DMS53 (cell line): ENCODE measurements around the gene UPK1B.

ENCODE experiments used
- DNase-seq: peaks from one replicate; lab custom pipeline; 2025; lab: John Stamatoyannopoulos, UW

Gene UPK1B

DNA sequence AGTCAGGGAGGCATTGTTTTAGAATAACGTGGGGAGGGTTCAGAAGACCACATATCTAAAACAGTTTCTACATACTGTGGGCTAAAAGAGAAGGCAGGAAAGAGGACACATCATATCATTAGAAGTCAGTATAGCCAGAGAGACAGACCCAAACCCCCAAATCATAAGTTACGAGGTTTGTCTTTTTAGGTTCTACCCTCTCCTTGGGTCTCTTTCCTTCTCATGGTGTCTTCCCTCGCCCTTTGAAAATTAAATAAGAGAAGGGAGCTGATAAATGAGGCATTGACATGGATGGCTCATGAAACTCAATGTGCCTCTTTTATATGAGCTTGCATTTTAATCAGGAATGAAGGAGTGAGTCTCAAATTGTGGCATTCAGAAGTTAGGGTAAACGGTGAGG is 3.4 kb downstream of the UPK1B start:
- DNase-seq = no peak

DNA sequence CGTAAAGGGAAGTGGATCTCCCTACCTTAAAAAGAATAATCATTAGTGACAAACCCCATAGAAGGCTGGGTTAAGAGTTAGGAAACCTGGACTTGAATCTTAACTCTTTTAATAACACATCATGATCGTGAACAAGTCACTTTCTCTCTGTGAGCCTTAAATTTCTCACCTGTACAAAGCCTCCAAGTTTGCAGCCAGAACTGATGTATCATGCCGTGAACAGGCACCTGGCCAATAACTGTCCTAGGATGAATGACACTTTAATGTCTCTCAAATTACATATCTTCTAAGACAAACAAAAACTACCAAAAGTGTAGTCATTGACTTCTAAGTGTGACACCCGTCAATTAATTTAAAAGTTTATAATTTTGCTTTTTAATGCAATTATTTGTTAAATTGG is 3.9 kb downstream of the UPK1B start:
- no peak for DNase-seq

DNA sequence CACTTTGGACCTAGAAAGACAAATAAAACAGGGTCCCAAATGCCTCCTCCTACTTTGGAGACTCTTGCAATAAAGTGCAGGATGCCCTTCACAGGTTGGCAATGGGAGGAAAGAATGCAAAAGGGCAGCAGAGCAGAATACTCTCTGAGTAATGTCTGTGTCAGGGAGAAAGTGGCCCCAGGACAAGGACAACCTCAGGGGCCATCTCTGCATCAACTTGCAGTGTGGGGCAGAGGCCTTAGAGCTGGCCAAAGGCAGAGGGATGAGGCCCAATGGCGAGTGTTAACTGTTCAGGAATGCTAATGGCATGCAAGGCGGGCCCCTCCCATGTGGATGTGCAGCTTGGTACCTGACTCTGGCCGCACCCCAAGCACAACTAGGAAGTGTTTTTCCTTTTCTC is 8.4 kb downstream of the UPK1B start:
- no peak for DNase-seq

DNA sequence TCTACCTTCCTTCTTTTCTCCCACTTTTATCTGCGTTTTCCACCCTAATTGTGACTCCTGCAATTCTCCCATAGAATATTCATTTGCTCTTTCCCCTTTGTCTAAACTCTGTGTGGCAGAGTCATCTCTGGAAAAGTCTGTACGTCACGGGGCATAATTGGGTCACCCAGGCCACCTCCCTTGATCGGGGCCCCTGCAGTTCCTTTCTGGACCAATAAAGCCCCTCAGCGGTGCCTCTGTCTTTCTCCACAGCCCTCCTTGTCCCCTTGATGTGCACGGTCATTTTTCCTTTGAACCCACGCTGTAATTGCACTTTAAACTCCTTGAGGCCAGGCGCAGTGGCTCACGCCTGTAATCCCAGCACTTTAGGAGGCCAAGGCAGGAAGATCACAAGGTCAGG is 10.7 kb downstream of the UPK1B start:
- DNase-seq = no peak

- DNase-seq = no peak
These were observed 11.6 kb downstream of the UPK1B start for GRCh38 chr3:119184796-119185570.

- DNase-seq = no peak
These were observed 13.9 kb downstream of the UPK1B start for GRCh38 chr3:119187266-119187665.

DNA sequence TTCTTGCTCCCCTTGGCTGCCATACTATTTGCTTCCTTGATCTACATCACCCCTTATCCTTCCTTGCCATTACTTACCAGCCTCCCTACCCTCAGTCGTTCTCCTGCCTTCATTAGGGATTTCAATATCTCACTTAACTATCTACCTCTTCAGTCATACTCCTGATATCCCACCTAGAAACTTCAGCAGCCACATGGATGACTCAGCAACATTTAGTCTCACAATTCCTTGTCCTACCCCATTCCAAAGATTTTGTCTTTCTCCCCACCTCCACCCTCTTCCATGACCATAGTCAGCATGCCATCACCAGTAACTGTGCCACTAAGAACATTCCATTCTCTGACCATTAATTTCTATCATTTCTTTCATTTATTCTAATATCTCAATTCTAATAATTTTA is 18.4 kb downstream of the UPK1B start:
- DNase-seq = no peak

GRCh38 chr3:119194237-119195150 is 21.1 kb downstream of the UPK1B start:
- no peak for DNase-seq

GRCh38 chr3:119195151-119195476 is 21.7 kb downstream of the UPK1B start:
- no peak for DNase-seq

DNA sequence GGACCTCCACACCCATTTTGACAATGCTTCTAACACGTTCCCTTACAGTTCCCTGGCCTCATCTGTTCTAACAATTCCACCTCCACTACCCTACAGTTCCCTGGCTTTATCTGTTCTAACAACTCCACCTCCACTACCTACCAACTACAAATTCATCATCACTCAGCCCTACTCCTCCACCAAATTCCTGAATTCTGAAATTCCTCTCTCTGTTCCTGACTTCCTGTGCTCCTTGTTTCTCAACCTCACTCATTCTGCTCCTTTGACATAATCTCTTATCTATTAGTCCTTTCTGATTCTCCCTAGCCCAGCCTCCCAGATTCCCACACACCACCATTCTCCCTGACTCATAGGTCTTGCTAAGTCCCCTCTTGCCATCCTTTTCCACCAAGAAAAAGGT is 22.5 kb downstream of the UPK1B start:
- no peak for DNase-seq

DNA sequence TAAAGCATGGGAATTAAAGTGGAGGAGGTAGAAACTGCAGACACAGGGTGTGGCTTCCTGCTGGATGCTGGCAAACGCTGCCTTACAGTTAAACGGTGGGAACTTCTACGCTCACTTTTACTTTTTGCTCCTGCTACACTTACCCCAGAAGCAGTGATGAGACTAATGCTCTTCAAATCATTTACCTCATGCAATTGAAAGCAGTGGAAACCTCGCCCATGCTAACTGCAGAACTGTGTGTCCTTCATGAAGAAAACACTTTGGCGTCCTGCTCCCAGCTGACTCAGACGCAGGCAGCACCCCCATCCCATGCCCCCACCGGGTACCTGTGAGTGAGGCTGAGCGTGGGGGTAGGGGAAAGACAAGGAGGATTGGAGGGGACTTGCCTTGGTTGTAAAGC is 31.8 kb downstream of the UPK1B start:
- DNase-seq = no peak

DNA sequence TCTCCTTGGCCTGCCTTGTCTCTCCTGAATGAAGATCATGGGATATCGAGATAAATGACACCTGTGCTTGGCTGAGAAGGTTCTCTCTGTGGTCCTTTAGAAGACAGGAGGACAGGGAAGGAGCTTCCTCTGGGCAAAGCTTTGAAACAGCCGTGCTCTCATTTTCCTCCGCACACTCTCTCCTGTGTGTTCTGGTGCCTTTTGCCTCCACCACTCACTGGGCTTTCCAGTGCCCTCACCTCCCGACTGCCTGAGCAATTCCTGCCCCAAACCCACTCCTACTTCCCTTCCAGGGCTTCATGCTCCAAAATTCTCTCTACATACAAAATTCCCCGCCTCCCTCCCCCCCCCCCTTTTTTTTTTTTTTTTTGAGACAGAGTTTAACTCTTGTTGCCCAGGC is 32.3 kb downstream of the UPK1B start:
- DNase-seq = no peak

DNA sequence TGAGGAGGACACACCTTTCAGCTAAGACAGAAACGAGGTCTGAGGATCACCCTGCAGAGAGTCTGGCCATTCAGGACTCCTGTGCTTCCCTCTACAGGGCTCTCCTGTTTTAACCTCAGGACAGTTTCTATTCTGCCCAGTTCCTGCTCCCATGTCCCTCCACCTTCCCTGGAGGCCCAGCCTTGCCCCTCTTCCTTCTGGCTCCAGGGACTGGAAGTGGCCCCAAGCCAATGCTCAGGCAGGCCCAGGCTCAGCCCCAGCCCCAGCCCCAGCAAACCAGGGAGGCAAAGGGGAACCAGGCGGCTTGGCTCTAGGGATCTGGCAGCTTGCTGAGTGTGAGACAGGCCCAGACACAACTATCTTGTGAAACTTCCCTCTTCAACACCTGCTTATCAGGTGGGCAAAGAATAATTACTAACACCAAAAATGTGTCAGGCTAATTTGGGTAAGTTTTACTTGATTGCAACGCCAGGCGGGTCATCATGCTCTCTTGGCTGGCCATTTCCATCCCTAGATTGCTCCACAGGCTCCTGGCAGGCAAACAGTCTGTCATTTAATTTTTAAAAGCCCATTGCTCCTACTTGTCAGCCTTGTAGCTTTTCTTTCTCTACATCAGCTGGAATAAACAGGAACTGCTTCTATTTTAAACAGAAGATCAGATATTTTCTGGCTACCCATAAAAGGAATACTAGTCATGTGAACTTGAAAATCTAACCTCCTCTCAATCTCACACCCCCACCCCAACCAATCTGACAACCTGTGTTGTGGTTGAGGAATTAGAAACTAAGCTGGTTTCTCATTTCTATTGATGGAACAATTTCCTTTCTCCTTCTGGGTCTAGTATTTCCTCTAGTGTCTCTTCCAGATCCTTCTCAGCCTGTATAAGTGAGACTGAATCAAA is 33.5 kb downstream of the UPK1B start:
- peak; percentile 2 for DNase-seq

DNA sequence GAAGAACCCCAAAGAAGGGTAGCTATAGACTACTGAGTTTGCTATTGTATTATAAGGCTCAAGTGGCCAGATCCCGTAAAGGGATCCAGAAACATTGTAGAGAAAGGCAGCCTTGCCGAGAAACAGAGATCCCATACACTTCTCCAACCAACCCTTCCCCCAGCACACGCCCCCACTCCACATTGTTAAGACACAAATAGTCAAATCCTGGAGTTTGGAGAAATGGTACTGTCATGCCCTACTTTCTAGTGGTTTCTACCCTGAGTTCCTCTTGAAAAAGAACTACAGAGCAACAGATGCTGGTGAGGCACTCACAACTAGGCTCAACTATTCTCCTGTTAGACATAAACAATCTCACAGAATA is 34.1 kb downstream of the UPK1B start:
- DNase-seq = no peak

DNA sequence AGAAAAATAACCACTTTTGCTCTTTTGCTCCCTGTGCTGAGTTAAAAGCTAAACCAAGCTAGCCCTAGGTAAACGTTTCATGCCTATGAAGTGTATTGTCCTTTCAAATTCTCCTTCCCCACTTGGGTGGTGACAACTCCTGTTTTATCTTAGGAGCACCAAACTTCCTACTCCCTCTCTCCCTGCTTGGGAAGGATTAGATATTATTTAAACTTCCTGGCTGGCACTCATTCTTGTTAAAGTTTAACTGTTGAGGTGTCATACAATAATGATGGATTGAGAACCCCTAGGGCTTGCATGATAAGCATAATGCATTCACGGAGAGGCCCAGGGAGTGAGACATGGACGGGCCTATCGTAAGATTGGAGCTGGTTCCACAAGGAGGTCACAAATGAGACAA is 37.8 kb downstream of the UPK1B start:
- DNase-seq = no peak

DNA sequence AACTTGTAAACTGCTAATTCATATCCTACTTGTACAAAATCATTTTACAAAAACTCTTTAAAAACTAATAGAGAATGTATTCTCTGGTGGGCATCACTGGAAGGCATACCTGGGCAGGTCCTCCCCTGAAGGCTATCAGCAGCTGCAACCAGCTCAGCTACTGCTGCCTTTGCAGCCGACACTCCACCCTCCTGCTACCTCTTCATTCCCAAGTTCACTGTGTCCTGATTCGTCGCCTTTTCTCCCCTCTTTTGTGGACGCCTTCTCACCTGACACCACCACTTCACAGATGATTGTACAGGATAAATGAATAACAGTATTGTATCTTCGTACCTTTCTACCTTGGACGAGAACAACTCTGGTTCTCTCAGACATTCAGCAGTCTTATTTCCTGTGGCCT is 38.4 kb downstream of the UPK1B start:
- DNase-seq = no peak

DNA sequence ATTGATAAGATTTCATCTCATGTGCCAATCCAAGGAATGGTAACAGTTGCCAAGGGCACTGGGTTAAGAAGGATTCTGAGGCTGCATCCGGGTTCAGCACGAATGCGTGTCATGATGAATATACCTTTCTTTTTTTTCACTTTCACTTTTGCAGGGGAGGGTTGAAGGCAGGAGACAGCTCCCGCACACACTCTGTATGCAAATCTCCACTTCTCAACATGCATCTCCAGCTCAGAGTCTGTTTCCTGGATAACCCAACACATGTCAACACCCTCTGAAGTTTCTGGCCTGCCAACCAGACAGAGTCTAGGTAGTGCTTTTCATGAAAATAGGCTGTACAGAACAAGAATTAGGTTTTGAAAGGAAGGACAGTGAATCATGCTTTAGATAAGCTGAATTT is 45.7 kb downstream of the UPK1B start:
- DNase-seq = no peak

GRCh38 chr3:119220198-119220597 is 46.8 kb downstream of the UPK1B start:
- DNase-seq = no peak

- no peak for DNase-seq
These were observed 47.7 kb downstream of the UPK1B start for GRCh38 chr3:119220970-119221667.

GRCh38 chr3:119221779-119222320 is 48.5 kb downstream of the UPK1B start:
- no peak for DNase-seq

DNA sequence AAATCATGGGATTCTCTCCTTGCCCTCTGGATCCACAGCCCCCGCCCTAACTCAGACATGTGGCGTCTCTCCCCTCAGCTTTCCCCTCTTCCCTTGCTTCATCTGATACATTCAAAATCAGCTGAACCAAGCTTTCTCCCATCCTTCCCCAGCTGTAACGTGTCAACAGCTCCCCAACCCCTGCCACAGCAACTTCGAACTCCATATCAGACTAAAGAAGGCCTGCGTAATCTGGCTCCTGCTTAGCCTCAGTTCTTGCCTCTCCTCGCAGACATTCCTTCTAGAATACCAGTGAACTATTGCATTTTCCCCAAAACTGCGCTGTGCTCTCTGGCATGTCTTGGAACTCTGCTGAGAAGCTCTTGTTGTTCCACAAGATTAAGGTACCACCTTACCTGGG is 49.0 kb downstream of the UPK1B start:
- DNase-seq = no peak

GRCh38 chr3:119223511-119223910 is 50.1 kb downstream of the UPK1B start:
- no peak for DNase-seq
